K562 (cell line): ENCODE measurements around the gene GPR22. TPM values are rescaled to one million over a fixed set of nuclear protein-coding genes. Genes with fewer than 3 reads are reported as not detected.

Experiments
- ATAC-seq: fragments of 200-7000 bp; cut with Tn5 transposase; 3 replicates; pipeline ENCODE4 v1.9.1; 2020; ENCODE audit warnings: moderate library complexity
- BruUV-seq: library from RNA; stranded (reverse); fragments of 400-500 nt; replicated peaks from 2 replicates; lab custom pipeline; 2021; lab: Mats Ljungman, UMichigan
- CTCF ChIA-PET: fragments of 300-600 bp; formaldehyde crosslinking; extraction: SDS; loops from one replicate; lab custom pipeline; 2021; ENCODE audit warnings: low intra/inter-chr PET ratio; lab: Yijun Ruan, JAX
- POLR2A ChIA-PET: fragments of 300-600, 350-650 bp; sonication (Branson Sonifier 250); formaldehyde crosslinking; extraction: SDS; loops from one replicate; lab custom pipeline; 2021; ENCODE audit warnings: antibody characterized with exemption, inconsistent platforms; lab: Yijun Ruan, JAX
- DNase-seq, 4 experiments: peaks; one replicate each; pipeline versions ENCODE4 v3.0.0 to v3.0.0-alpha.2; 2011 to 2018; ENCODE audit warnings: low spot score in 3 of 4, mixed read lengths in 3 of 4; ENCODE audit errors: extremely low read depth in 1 of 4
- FAIRE-seq: peaks from 2 replicates; lab custom pipeline; 2011; peaks lifted over from hg19 to GRCh38; lab: Jason Lieb, UNC
- H2AFZ ChIP-seq: 2 replicates; pipeline ENCODE4 v1.6.0; 2011; ENCODE audit warnings: low read depth, low read length, control low read depth, inconsistent platforms
- H3K27ac ChIP-seq: fragments of 200-600 bp; 3 replicates; pipeline ENCODE4 v1.8.0; 2011; ENCODE audit warnings: low read depth, mild to moderate bottlenecking, control low read depth, inconsistent platforms, low read length, moderate library complexity, mixed read lengths; ENCODE audit errors: extremely low read depth
- H3K27me3 ChIP-seq, 2 experiments: fragments of 300-600 bp in 1 of 2; 2 replicates in 1 of 2; 3 replicates in 1 of 2; pipeline versions ENCODE4 v1.6.0 to v1.8.0; 2011; ENCODE audit warnings: inconsistent platforms in 2 of 2, low read length in 2 of 2, mild to moderate bottlenecking in 1 of 2, mixed read lengths in 1 of 2, moderate library complexity in 1 of 2; ENCODE audit not compliant: control insufficient read depth in 2 of 2, insufficient read depth in 2 of 2
- H3K36me3 ChIP-seq: fragments of 300-600 bp; 3 replicates; pipeline ENCODE4 v1.8.0; 2011; ENCODE audit warnings: mild to moderate bottlenecking, low read length, inconsistent platforms; ENCODE audit not compliant: control insufficient read depth, insufficient read depth
- H3K4me1 ChIP-seq, 2 experiments: fragments of 200-600 bp in 1 of 2; replicated peaks in 1 of 2; 2 replicates in 1 of 2; 3 replicates in 1 of 2; pipeline versions ENCODE4 v1.5.1 to v1.8.0; 2011; ENCODE audit warnings: inconsistent platforms in 2 of 2, low read length in 2 of 2, mild to moderate bottlenecking in 1 of 2, mixed read lengths in 1 of 2, moderate library complexity in 1 of 2; ENCODE audit not compliant: control insufficient read depth in 2 of 2, insufficient read depth in 2 of 2
- H3K4me2 ChIP-seq: 2 replicates; pipeline ENCODE4 v1.6.1; 2011; ENCODE audit warnings: low read length, control low read depth, inconsistent platforms, mixed read lengths; ENCODE audit not compliant: insufficient read depth
- H3K4me3 ChIP-seq: fragments of 200-600 bp; sonication (generic), shearing (Covaris generic); 2 replicates; pipeline ENCODE4 v1.5.1; 2016; ENCODE audit warnings: control low read depth, inconsistent platforms
- H3K79me2 ChIP-seq: fragments of 200-600 bp; 3 replicates; pipeline ENCODE4 v1.8.0; 2011; ENCODE audit warnings: low read length, inconsistent platforms; ENCODE audit not compliant: control insufficient read depth, insufficient read depth
- H3K9ac ChIP-seq, 2 experiments: 2 replicates each; pipeline versions ENCODE4 v1.6.0 to v1.6.1; 2011; ENCODE audit warnings: low read depth in 2 of 2, low read length in 2 of 2, control low read depth in 1 of 2, inconsistent platforms in 1 of 2, mild to moderate bottlenecking in 1 of 2, mixed read lengths in 1 of 2; ENCODE audit not compliant: insufficient read depth in 1 of 2
- H3K9me1 ChIP-seq: one replicate; pipeline ENCODE4 v1.6.0; 2011; ENCODE audit warnings: inconsistent platforms, mild to moderate bottlenecking, low read length, moderate library complexity; ENCODE audit not compliant: control insufficient read depth, insufficient read depth
- H3K9me3 ChIP-seq: replicated peaks from 2 replicates; pipeline ENCODE4 v1.5.1; 2011; ENCODE audit warnings: low read depth, low read length, inconsistent platforms; ENCODE audit not compliant: control insufficient read depth, insufficient read depth
- H4K20me1 ChIP-seq: replicated peaks from 2 replicates; pipeline ENCODE4 v1.6.1; 2011; ENCODE audit warnings: low read length, inconsistent platforms, mixed read lengths; ENCODE audit not compliant: control insufficient read depth, insufficient read depth
- ADNP ChIP-seq: fragments of 200-800 bp; sonication (Bioruptor generic); IDR thresholded peaks from 2 replicates; pipeline ENCODE4 v1.6.1; 2016; ENCODE audit warnings: missing genetic modification characterization, missing compliant biosample characterization
- CREM ChIP-seq: IDR thresholded peaks from 2 replicates; pipeline ENCODE4 v1.6.1; 2014; ENCODE audit warnings: antibody characterized with exemption, low read depth
- FOXK1 ChIP-seq: sonication (generic); formaldehyde crosslinking; IDR thresholded peaks from 2 replicates; pipeline ENCODE4 v1.8.0; 2022; ENCODE audit warnings: missing genetic modification reagents, mild to moderate bottlenecking, borderline replicate concordance
- GTF2A2 ChIP-seq: IDR thresholded peaks from 2 replicates; pipeline ENCODE4 v1.6.1; 2016; ENCODE audit warnings: mild to moderate bottlenecking, missing genetic modification characterization, missing compliant biosample characterization
- L3MBTL2 ChIP-seq: fragments of 450-650 bp; IDR thresholded peaks from 2 replicates; pipeline ENCODE4 v1.6.1; 2016; ENCODE audit warnings: mild to moderate bottlenecking, moderate library complexity
- NELFE ChIP-seq: IDR thresholded peaks from 2 replicates; pipeline ENCODE4 v1.6.1; 2011; ENCODE audit warnings: mild to moderate bottlenecking; ENCODE audit not compliant: insufficient read depth, insufficient read length
- NONO ChIP-seq, 2 experiments: fragments of 200-400 bp in 1 of 2; fragments of 450-650 bp in 1 of 2; formaldehyde crosslinking in 1 of 2; IDR thresholded peaks; 2 replicates each; pipeline ENCODE4 v1.6.1; 2017; ENCODE audit warnings: low read depth in 2 of 2, mild to moderate bottlenecking in 2 of 2, moderate library complexity in 2 of 2, low read length in 1 of 2
- NR2C2 ChIP-seq, 2 experiments: fragments of 200-800 bp in 1 of 2; sonication (Bioruptor generic) in 1 of 2; sonication (generic) in 1 of 2; formaldehyde crosslinking in 1 of 2; IDR thresholded peaks; 2 replicates each; pipeline versions ENCODE4 v1.6.1 to v1.8.0; 2016 to 2022; ENCODE audit warnings: mild to moderate bottlenecking in 1 of 2, missing compliant biosample characterization in 1 of 2, missing genetic modification characterization in 1 of 2, missing genetic modification reagents in 1 of 2
- RBBP5 ChIP-seq: fragments of 200-600 bp; sonication (generic); IDR thresholded peaks from 2 replicates; pipeline ENCODE4 v1.6.1; 2012; ENCODE audit warnings: borderline replicate concordance, mild to moderate bottlenecking, low read length, control low read depth, inconsistent platforms; ENCODE audit not compliant: insufficient read depth, poor library complexity, severe bottlenecking
- RNF2 ChIP-seq: sonication (generic); IDR thresholded peaks from 2 replicates; pipeline ENCODE4 v1.6.1; 2016
- XRCC3 ChIP-seq: fragments of 450-650 bp; IDR thresholded peaks from 2 replicates; pipeline ENCODE4 v1.6.1; 2017; ENCODE audit warnings: mild to moderate bottlenecking, moderate library complexity
- YBX1 ChIP-seq: fragments of 450-650 bp; IDR thresholded peaks from 2 replicates; pipeline ENCODE4 v1.7.1; 2016; ENCODE audit warnings: mild to moderate bottlenecking
- ZFP36 ChIP-seq: fragments of 150-350 bp; IDR thresholded peaks from 2 replicates; pipeline ENCODE4 v1.6.1; 2018; ENCODE audit warnings: low read length, low read depth; ENCODE audit not compliant: partially characterized antibody
- ZNF175 ChIP-seq: fragments of 200-800 bp; sonication (Bioruptor generic); IDR thresholded peaks from 2 replicates; pipeline ENCODE4 v1.6.1; 2016; ENCODE audit warnings: low read depth, mild to moderate bottlenecking, missing genetic modification characterization, missing compliant biosample characterization
- ZNF717 ChIP-seq: fragments of 250-450 bp; sonication (Bioruptor Pico); IDR thresholded peaks from 2 replicates; pipeline ENCODE4 v1.5.0; 2021
- WGBS: fragments of 100-300 bp; shearing (Covaris generic); methylation state at CpG from one replicate; pipeline ENCODE4 v1.1.6; 2016; ENCODE audit warnings: low coverage, mixed read lengths; ENCODE audit not compliant: insufficient coverage; ENCODE audit errors: missing lambda C conversion rate; 5-methylcytosine and 5-hydroxymethylcytosine counted together
- in situ Hi-C: fragments of 300-500 bp; cut with MboI; formaldehyde crosslinking; loops from 4 replicates; pipeline ENCODE4 v1.15.0; 2018; ENCODE audit warnings: inconsistent platforms, mixed read lengths
- intact Hi-C: fragments of 100-400 bp; cut with micrococcal nuclease; formaldehyde crosslinking; loops from 2 replicates; pipeline ENCODE4 v1.14.2; 2022
- polyA plus RNA-seq, 8 experiments: library from polyadenylated mRNA; depleted of rRNA in 4 of 8; stranded (reverse) in 5 of 8; unstranded in 3 of 8; fragments of >200 nt; fragmentation: Nextera tagmentation in 2 of 8; fragmentation: Illumina TruSeq in 1 of 8; extraction: Ambion mirVana in 2 of 8; extraction: Trizol in 1 of 8; gene quantifications; 2 replicates each; pipeline versions ENCODE4 v1.2.1 to v1.2.3, GENCODE V29; 2011 to 2014; ENCODE audit warnings: inconsistent platforms in 1 of 8, missing spikeins in 1 of 8
- total RNA-seq, 7 experiments: library from RNA; depleted of rRNA in 6 of 7; stranded (reverse); fragments of >200 nt in 6 of 7; fragmentation: Illumina TruSeq in 2 of 7; extraction: Trizol in 2 of 7; gene quantifications; 2 replicates each; pipeline versions ENCODE4 v1.2.1 to v1.2.3, GENCODE V29; 2011 to 2021; ENCODE audit warnings: low replicate concordance in 1 of 7
- TF ChIP-seq, protein P1 (sequence below): fragments of 250-450 bp; sonication (Bioruptor Pico); IDR thresholded peaks from 2 replicates; pipeline ENCODE4 v1.5.1; 2021; ENCODE audit warnings: mild to moderate bottlenecking

Gene GPR22
- total and polyA plus RNA-seq, 9 of the 15 experiments (the other 6 are each of a cell fraction or from before 2014, with no cell fraction given) = 0.07 to 0.20 TPM; not detected in 7

DNA sequence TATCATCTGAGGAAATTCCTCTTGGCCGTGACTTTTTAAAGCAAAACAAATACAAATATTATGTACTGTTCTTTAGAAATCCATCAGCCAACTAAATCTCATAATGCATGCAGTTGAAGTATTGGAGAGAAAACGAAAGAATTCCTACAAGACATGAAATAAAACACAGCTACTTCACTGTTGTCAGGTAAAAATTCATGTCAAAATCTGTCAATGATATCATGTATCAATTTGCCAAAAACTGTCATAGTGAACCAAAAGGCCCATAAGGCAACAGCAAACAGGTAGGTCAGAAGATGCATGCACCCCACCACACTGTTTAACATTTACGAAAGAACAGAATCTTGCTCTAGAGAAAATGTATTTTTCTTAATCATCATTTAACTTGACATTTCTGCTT is 2.3 kb downstream of the GPR22 start:
- no peak overlapping the region for H3K9ac ChIP-seq
- no peak overlapping the region for H2AFZ ChIP-seq
- no peak for TF ChIP-seq L3MBTL2
- TF ChIP-seq NONO (IDR thresholded peaks at IDR 0.05; ENCODE audit: low read depth in 2 of 2, low read length in 1 of 2) = 0 out of 4 replicates have a peak, but pooled peaks of 1 of the 2 experiments have one; percentile 15
- H3K27me3 ChIP-seq = no peaks in the 10 kb centered on the region
- H3K27ac ChIP-seq = no peak overlapping the region
- H3K9me1 ChIP-seq = no peaks in the 10 kb centered on the region
- H3K4me1 ChIP-seq = no peaks in the 10 kb centered on the region
- no peaks in the 10 kb centered on the region for H3K9me3 ChIP-seq
- in situ Hi-C loops = no loop called here
- no peaks in the 10 kb centered on the region for H4K20me1 ChIP-seq
- H3K36me3 ChIP-seq = 0 out of 3 replicates have a peak, but pooled peaks cover 3% of the 10 kb centered on the region
- no TSS peak for BruUV-seq
- no peak overlapping the region for H3K4me2 ChIP-seq
- CTCF ChIA-PET = no interaction called here
- DNase-seq = no peak
- POLR2A ChIA-PET = interaction anchor here (0.5 to 1.2 kb wide), 3 partner anchors 13 to 271 kb away, joined by 3 to 4 read pairs (median 3); partner anchors contain the start of gene CBLL1
- no peak overlapping the region for H3K4me3 ChIP-seq
- intact Hi-C loops = no loop called here
- FAIRE-seq = no peak
- H3K79me2 ChIP-seq = no peaks in the 10 kb centered on the region
- ATAC-seq = no peak
- WGBS = 41% methylated on average over 3 of the region's 3 CpGs

DNA sequence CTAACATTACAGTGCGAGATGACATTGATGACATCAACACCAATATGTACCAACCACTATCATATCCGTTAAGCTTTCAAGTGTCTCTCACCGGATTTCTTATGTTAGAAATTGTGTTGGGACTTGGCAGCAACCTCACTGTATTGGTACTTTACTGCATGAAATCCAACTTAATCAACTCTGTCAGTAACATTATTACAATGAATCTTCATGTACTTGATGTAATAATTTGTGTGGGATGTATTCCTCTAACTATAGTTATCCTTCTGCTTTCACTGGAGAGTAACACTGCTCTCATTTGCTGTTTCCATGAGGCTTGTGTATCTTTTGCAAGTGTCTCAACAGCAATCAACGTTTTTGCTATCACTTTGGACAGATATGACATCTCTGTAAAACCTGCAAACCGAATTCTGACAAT is 4.3 kb downstream of the GPR22 start:
- no peaks in the 10 kb centered on the region for H3K4me1 ChIP-seq
- no TSS peak for BruUV-seq
- H3K36me3 ChIP-seq = 0 out of 3 replicates have a peak, but pooled peaks cover 3% of the 10 kb centered on the region
- no peak overlapping the region for H3K4me3 ChIP-seq
- ChIA-PET POLR2A (interaction anchor here (0.6 kb wide), 1 partner anchor 356 kb away, joined by 4 read pairs; no protein-coding TSS in a partner anchor), CTCF (no interaction called here)
- in situ Hi-C loops (no loop called here), intact Hi-C loops (no loop called here)
- no peak overlapping the region for H3K9ac ChIP-seq
- no peaks in the 10 kb centered on the region for H3K27me3 ChIP-seq
- WGBS = 55% methylated on average over 5 of the region's 5 CpGs
- H2AFZ ChIP-seq = no peak overlapping the region
- no peaks in the 10 kb centered on the region for H3K9me3 ChIP-seq
- peak; percentile 23 for FAIRE-seq
- H3K4me2 ChIP-seq = no peak overlapping the region
- peak; percentile 48 for ATAC-seq
- no peak for DNase-seq
- no peaks in the 10 kb centered on the region for H3K9me1 ChIP-seq
- H4K20me1 ChIP-seq = no peaks in the 10 kb centered on the region
- no peaks in the 10 kb centered on the region for H3K79me2 ChIP-seq
- no peak overlapping the region for H3K27ac ChIP-seq
- TF ChIP-seq XRCC3 = no peak
- TF ChIP-seq CREM = no peak
- TF ChIP-seq ZNF175 (CRISPR knock-in tag) = no peak
- no peak for TF ChIP-seq ZNF717 (CRISPR knock-in tag)
- TF ChIP-seq, protein P1, sequence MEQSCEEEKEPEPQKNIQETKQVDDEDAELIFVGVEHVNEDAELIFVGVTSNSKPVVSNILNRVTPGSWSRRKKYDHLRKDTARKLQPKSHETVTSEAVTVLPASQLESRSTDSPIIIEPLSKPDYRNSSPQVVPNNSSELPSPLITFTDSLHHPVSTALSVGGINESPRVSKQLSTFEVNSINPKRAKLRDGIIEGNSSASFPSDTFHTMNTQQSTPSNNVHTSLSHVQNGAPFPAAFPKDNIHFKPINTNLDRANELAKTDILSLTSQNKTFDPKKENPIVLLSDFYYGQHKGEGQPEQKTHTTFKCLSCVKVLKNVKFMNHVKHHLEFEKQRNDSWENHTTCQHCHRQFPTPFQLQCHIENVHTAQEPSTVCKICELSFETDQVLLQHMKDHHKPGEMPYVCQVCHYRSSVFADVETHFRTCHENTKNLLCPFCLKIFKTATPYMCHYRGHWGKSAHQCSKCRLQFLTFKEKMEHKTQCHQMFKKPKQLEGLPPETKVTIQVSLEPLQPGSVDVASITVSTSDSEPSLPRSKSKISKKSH = no peak
- no peak for TF ChIP-seq RNF2
- no peak for TF ChIP-seq ADNP (tag)
- TF ChIP-seq ZFP36 = no peak
- TF ChIP-seq YBX1 = no peak
- TF ChIP-seq NELFE = no peak
- TF ChIP-seq FOXK1 (CRISPR knock-in tag) = no peak
- no peak for TF ChIP-seq RBBP5
- no peak for TF ChIP-seq GTF2A2 (tag)
- no peak for TF ChIP-seq NR2C2 (CRISPR knock-in tag; IDR thresholded peaks at IDR 0.05)
- TF ChIP-seq NR2C2 (tag; IDR thresholded peaks at IDR 0.05) = no peak
